ENCODE results near the gene SMCO4. TPM values are rescaled to one million over a fixed set of nuclear protein-coding genes. Genes with fewer than 3 reads are reported as not detected.

Gene SMCO4
- total RNA-seq, 2 experiments from 2014 or later: 0.30 TPM; not detected in 1

- ATAC-seq (ENCODE audit: poor library complexity) (no peak), DNase-seq (no peak)
- H3K27me3 Mint-ChIP-seq: no peaks in the 10 kb centered on the region
- H3K4me1 Mint-ChIP-seq (ENCODE audit: low read depth): peaks cover 78% of the 10 kb centered on the region
- H3K27me3 ChIP-seq (ENCODE audit: control insufficient read depth in 1 of 2, insufficient read depth in 2 of 2, low read length in 2 of 2): no peaks in the 10 kb centered on the region
- no peaks in the 10 kb centered on the region for H3K9me3 ChIP-seq (ENCODE audit: control insufficient read depth in 1 of 2, insufficient read depth in 1 of 2, low read length in 2 of 2)
- no peak overlapping the region for H3K4me3 Mint-ChIP-seq
- H3K4me3 ChIP-seq (ENCODE audit: low read length): no peak overlapping the region
- no peaks in the 10 kb centered on the region for H3K9me3 Mint-ChIP-seq
- H3K27ac Mint-ChIP-seq: peak overlapping the region; percentile 40
- H3K36me3 ChIP-seq (ENCODE audit: insufficient read depth, low read length): no peaks in the 10 kb centered on the region
- TF ChIP-seq CTCF (IDR thresholded peaks at IDR 0.05): no peak
- intact Hi-C loops (cut with DNase I, micrococcal nuclease): no loop called here
- H3K4me1 ChIP-seq (ENCODE audit: insufficient read depth, low read length): peaks cover 49% of the 10 kb centered on the region
- H3K36me3 Mint-ChIP-seq (ENCODE audit: low read depth): no peaks in the 10 kb centered on the region
- ChIA-PET CTCF (no interaction called here), POLR2A (interaction anchor here (0.6 kb wide), 1 partner anchor 564 kb away, joined by 3 read pairs; no protein-coding TSS in a partner anchor)
- H3K27ac ChIP-seq (ENCODE audit: low read depth in 1 of 2, low read length in 2 of 2): peak overlapping the region in 1 of 2 donors; percentile 18
Observed at GRCh38 chr11:93526346-93526633, 16.9 kb downstream of the SMCO4 start.

- no peak for TF ChIP-seq CTCF (IDR thresholded peaks at IDR 0.05)
- H3K27ac ChIP-seq (ENCODE audit: low read depth in 1 of 2, low read length in 2 of 2): no peak overlapping the region
- ChIA-PET CTCF (no interaction called here), POLR2A (interaction anchor here (0.6 kb wide), 1 partner anchor 564 kb away, joined by 3 read pairs; no protein-coding TSS in a partner anchor)
- peaks cover 54% of the 10 kb centered on the region for H3K4me1 ChIP-seq (ENCODE audit: insufficient read depth, low read length)
- Mint-ChIP-seq H3K36me3 (ENCODE audit: low read depth) (no peaks in the 10 kb centered on the region), H3K27me3 (no peaks in the 10 kb centered on the region), H3K4me3 (peak overlapping the region; percentile 20), H3K9me3 (no peaks in the 10 kb centered on the region), H3K27ac (peak overlapping the region; percentile 40), H3K4me1 (ENCODE audit: low read depth) (peaks cover 78% of the 10 kb centered on the region)
- H3K9me3 ChIP-seq (ENCODE audit: control insufficient read depth in 1 of 2, insufficient read depth in 1 of 2, low read length in 2 of 2): no peaks in the 10 kb centered on the region
- intact Hi-C loops (cut with DNase I, micrococcal nuclease): no loop called here
- no peaks in the 10 kb centered on the region for H3K27me3 ChIP-seq (ENCODE audit: control insufficient read depth in 1 of 2, insufficient read depth in 2 of 2, low read length in 2 of 2)
- ATAC-seq (ENCODE audit: poor library complexity) (peak; percentile 20), DNase-seq (peak in 2 of 14 experiments; percentile 30 to 37)
- no peaks in the 10 kb centered on the region for H3K36me3 ChIP-seq (ENCODE audit: insufficient read depth, low read length)
- H3K4me3 ChIP-seq (ENCODE audit: low read length): no peak overlapping the region
Observed at GRCh38 chr11:93525601-93526345, 17.4 kb downstream of the SMCO4 start.

GRCh38 chr11:93524858-93525257, 18.3 kb downstream of the SMCO4 start:
- H3K4me3 ChIP-seq (ENCODE audit: low read length): peak overlapping the region; percentile 21
- POLR2A ChIA-PET: no interaction called here
- H3K36me3 ChIP-seq (ENCODE audit: insufficient read depth, low read length): no peaks in the 10 kb centered on the region
- H3K9me3 ChIP-seq (ENCODE audit: control insufficient read depth in 1 of 2, insufficient read depth in 1 of 2, low read length in 2 of 2): no peaks in the 10 kb centered on the region
- CTCF ChIA-PET: no interaction called here
- H3K27me3 Mint-ChIP-seq: no peaks in the 10 kb centered on the region
- H3K27ac Mint-ChIP-seq: peak overlapping the region; percentile 57
- peak overlapping the region in 1 of 2 donors; percentile 46 for H3K27ac ChIP-seq (ENCODE audit: low read depth in 1 of 2, low read length in 2 of 2)
- ATAC-seq (ENCODE audit: poor library complexity) (no peak), DNase-seq (no peak)
- peaks cover 46% of the 10 kb centered on the region for H3K4me1 ChIP-seq (ENCODE audit: insufficient read depth, low read length)
- H3K36me3 Mint-ChIP-seq (ENCODE audit: low read depth): no peaks in the 10 kb centered on the region
- no peaks in the 10 kb centered on the region for H3K27me3 ChIP-seq (ENCODE audit: control insufficient read depth in 1 of 2, insufficient read depth in 2 of 2, low read length in 2 of 2)
- H3K4me1 Mint-ChIP-seq (ENCODE audit: low read depth): peaks cover 77% of the 10 kb centered on the region
- no peak overlapping the region for H3K4me3 Mint-ChIP-seq
- no peaks in the 10 kb centered on the region for H3K9me3 Mint-ChIP-seq
- intact Hi-C loops (cut with DNase I, micrococcal nuclease): no loop called here
- no peak for TF ChIP-seq CTCF (IDR thresholded peaks at IDR 0.05)

All from CD4-positive, alpha-beta T cell (primary cell).